Liver (tissue), 9 donors: ENCODE measurements around the gene PABPN1L. TPM values are rescaled to one million over a fixed set of nuclear protein-coding genes. Genes with fewer than 3 reads are reported as not detected.

Source experiments
- DNase-seq: peaks from one replicate; pipeline ENCODE4 v3.0.0-alpha.2; 2017; ENCODE audit warnings: low spot score
- H3K27ac ChIP-seq, 2 donors: one replicate each; pipeline ENCODE4 v1.7.0; 2013; ENCODE audit warnings: inconsistent platforms in 2 of 2, low read length in 2 of 2, control low read depth in 1 of 2, low read depth in 1 of 2, mild to moderate bottlenecking in 1 of 2
- H3K27me3 ChIP-seq, 4 donors: one replicate each; pipeline versions ENCODE4 v1.6.1 to v1.7.0; 2013; ENCODE audit warnings: low read length in 3 of 4, inconsistent platforms in 1 of 4, mild to moderate bottlenecking in 1 of 4, moderate library complexity in 1 of 4; ENCODE audit not compliant: control insufficient read depth in 4 of 4, insufficient read depth in 4 of 4
- H3K36me3 ChIP-seq, 4 donors: one replicate each; pipeline versions ENCODE4 v1.6.1 to v1.7.0; 2013; ENCODE audit warnings: low read length in 3 of 4, mild to moderate bottlenecking in 3 of 4, low read depth in 1 of 4, moderate library complexity in 1 of 4; ENCODE audit not compliant: control insufficient read depth in 4 of 4, insufficient read depth in 3 of 4
- H3K4me1 ChIP-seq, 4 donors: one replicate each; pipeline versions ENCODE4 v1.6.1 to v1.7.0; 2013; ENCODE audit warnings: low read length in 3 of 4, mild to moderate bottlenecking in 3 of 4, moderate library complexity in 1 of 4; ENCODE audit not compliant: control insufficient read depth in 4 of 4, insufficient read depth in 4 of 4
- H3K4me3 ChIP-seq, 3 donors: one replicate each; pipeline versions ENCODE4 v1.6.1 to v1.7.0; 2013; ENCODE audit warnings: low read length in 3 of 3, control low read depth in 1 of 3, low read depth in 1 of 3, mild to moderate bottlenecking in 1 of 3
- H3K9ac ChIP-seq, 2 donors: one replicate each; pipeline ENCODE4 v1.7.0; 2013; ENCODE audit warnings: low read length in 2 of 2, mild to moderate bottlenecking in 2 of 2, moderate library complexity in 2 of 2, control low read depth in 1 of 2, low read depth in 1 of 2
- H3K9me3 ChIP-seq, 4 donors: one replicate each; pipeline versions ENCODE4 v1.6.1 to v1.7.0; 2013; ENCODE audit warnings: low read length in 3 of 4; ENCODE audit not compliant: control insufficient read depth in 4 of 4
- EGR1 ChIP-seq, 2 donors: IDR thresholded peaks; 2 replicates each; pipeline ENCODE4 v1.6.1; 2016 to 2018; ENCODE audit warnings: antibody characterized with exemption in 2 of 2, low read depth in 2 of 2
- FOXA1 ChIP-seq: IDR thresholded peaks from 2 replicates; pipeline ENCODE4 v1.6.1; 2016; ENCODE audit warnings: antibody characterized with exemption
- FOXA2 ChIP-seq: IDR thresholded peaks from 2 replicates; pipeline ENCODE4 v1.6.1; 2016; ENCODE audit warnings: antibody characterized with exemption
- GABPA ChIP-seq, 2 donors: IDR thresholded peaks in 1 of 2; conservative IDR thresholded peaks in 1 of 2; 2 replicates each; pipeline ENCODE4 v1.6.1; 2016; ENCODE audit warnings: antibody characterized with exemption in 2 of 2, mild to moderate bottlenecking in 1 of 2, moderate library complexity in 1 of 2
- HNF4A ChIP-seq, 2 donors: conservative IDR thresholded peaks; 2 replicates each; pipeline ENCODE4 v1.6.1; 2016; ENCODE audit warnings: antibody characterized with exemption in 2 of 2, mild to moderate bottlenecking in 2 of 2
- HNF4G ChIP-seq: IDR thresholded peaks from 2 replicates; pipeline ENCODE4 v1.6.1; 2016; ENCODE audit warnings: antibody characterized with exemption
- JUND ChIP-seq, 2 donors: IDR thresholded peaks; 2 replicates each; pipeline ENCODE4 v1.6.1; 2016; ENCODE audit warnings: antibody characterized with exemption in 2 of 2
- NR2F2 ChIP-seq: IDR thresholded peaks from 2 replicates; pipeline ENCODE4 v1.6.1; 2016; ENCODE audit warnings: antibody characterized with exemption
- RAD21 ChIP-seq, 2 donors: IDR thresholded peaks; 2 replicates each; pipeline ENCODE4 v1.6.1; 2016; ENCODE audit warnings: antibody characterized with exemption in 2 of 2, mild to moderate bottlenecking in 2 of 2
- RXRA ChIP-seq, 2 donors: IDR thresholded peaks; 2 replicates each; pipeline ENCODE4 v1.6.1; 2017 to 2018; ENCODE audit warnings: antibody characterized with exemption in 2 of 2, mild to moderate bottlenecking in 1 of 2
- SP1 ChIP-seq: IDR thresholded peaks from 2 replicates; pipeline ENCODE4 v1.6.1; 2018; ENCODE audit warnings: antibody characterized with exemption, mild to moderate bottlenecking
- TAF1 ChIP-seq: conservative IDR thresholded peaks from 2 replicates; pipeline ENCODE4 v1.6.1; 2016; ENCODE audit warnings: antibody characterized with exemption, mild to moderate bottlenecking
- YY1 ChIP-seq: IDR thresholded peaks from 2 replicates; pipeline ENCODE4 v1.6.1; 2016; ENCODE audit warnings: antibody characterized with exemption, mild to moderate bottlenecking
- WGBS: extraction: QIAGEN DNeasy Blood & Tissue Kit; methylation state at CpG from one replicate; pipeline ENCODE4 v1.1.7; 2013; 5-methylcytosine and 5-hydroxymethylcytosine counted together
- polyA plus RNA-seq, 2 donors: library from polyadenylated mRNA; stranded (reverse) in 1 of 2; unstranded in 1 of 2; fragments of 200-250 nt in 1 of 2; fragments of >200 nt in 1 of 2; fragmentation: Nextera tagmentation in 1 of 2; extraction: Ambion mirVana in 1 of 2; gene quantifications; one replicate each; pipeline versions ENCODE4 v1.2.1 to v1.2.3, GENCODE V29; 2013 to 2015
- total RNA-seq, 2 donors: library from RNA; depleted of rRNA; stranded (reverse); fragments of >200 nt; gene quantifications; one replicate each; pipeline ENCODE4 v1.2.3, GENCODE V29; 2014
- TF ChIP-seq, protein P1 (sequence below): IDR thresholded peaks from 2 replicates; pipeline ENCODE4 v1.6.1; 2016; ENCODE audit warnings: antibody characterized with exemption
- TF ChIP-seq, protein P2 (sequence below): IDR thresholded peaks from 2 replicates; pipeline ENCODE4 v1.6.1; 2016; ENCODE audit warnings: antibody characterized with exemption
- TF ChIP-seq, protein P3 (sequence below): IDR thresholded peaks from 2 replicates; pipeline ENCODE4 v1.6.1; 2016; ENCODE audit warnings: antibody characterized with exemption, mild to moderate bottlenecking
- TF ChIP-seq, protein P4 (sequence below): fragments of 150-350 bp; IDR thresholded peaks from 2 replicates; pipeline ENCODE4 v1.5.1; 2017; ENCODE audit warnings: improper control_type of control experiment, low read depth, low read length; ENCODE audit not compliant: missing input control
- donor health status: healthy.
- donor health status: healthy.
- donor health status: healthy.
- donor health status: healthy.
- donor health status: healthy.

The PABPN1L gene
- total and polyA plus RNA-seq, 4 donors = 0.09 TPM; not detected in 3

DNA sequence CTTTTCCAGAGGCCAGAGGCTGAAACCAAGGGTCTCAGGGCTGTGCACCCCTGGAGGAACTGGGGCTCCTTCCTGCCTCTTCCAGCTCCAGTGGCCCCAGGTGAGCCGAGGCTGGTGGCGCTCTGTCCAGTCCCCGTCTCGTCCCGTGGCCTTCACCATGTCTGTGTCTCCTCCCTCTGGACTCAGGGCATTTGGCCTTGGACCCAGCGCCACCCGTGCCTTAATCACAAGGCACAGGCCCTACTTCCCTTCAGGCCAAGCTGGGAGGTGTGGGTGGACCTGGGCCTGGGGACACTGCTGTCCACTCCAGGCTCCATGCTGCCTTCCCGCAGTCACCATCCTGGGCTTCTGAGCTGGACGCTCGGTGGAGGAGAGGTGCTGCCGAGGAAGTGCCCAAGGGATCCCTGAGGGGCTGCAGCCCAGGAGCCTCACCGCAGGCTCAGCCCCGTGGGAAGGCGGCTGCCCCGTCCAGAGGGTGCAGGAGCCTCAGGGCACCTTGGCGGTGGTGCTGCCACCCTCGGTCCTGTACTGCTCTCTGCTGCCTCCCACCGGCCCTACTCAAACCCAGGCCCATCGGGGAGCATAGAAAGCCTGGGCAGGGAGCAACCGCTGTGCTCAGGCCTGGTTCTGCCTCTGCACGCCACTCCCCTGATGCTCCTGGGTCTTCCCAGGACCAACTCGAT lies 45.2 kb downstream of the PABPN1L start:
- H3K9ac ChIP-seq = no peak overlapping the region
- no peak for DNase-seq
- H3K4me3 ChIP-seq = no peak overlapping the region
- WGBS = 90% methylated on average over 22 of the region's 22 CpGs
- H3K27me3 ChIP-seq = no peaks in the 10 kb centered on the region
- no peaks in the 10 kb centered on the region for H3K4me1 ChIP-seq
- H3K36me3 ChIP-seq = peaks cover 0 to 19% (median 4%) of the 10 kb centered on the region in 4 donors
- TF ChIP-seq JUND (IDR thresholded peaks at IDR 0.05) = no peak
- no peak for TF ChIP-seq SP1
- no peak for TF ChIP-seq RXRA (IDR thresholded peaks at IDR 0.05)
- TF ChIP-seq, protein P1, sequence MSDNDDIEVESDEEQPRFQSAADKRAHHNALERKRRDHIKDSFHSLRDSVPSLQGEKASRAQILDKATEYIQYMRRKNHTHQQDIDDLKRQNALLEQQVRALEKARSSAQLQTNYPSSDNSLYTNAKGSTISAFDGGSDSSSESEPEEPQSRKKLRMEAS = no peak
- no peak for TF ChIP-seq RAD21 (IDR thresholded peaks at IDR 0.05)
- TF ChIP-seq HNF4A (conservative IDR thresholded peaks at IDR 0.05) = no peak
- TF ChIP-seq, protein P2, sequence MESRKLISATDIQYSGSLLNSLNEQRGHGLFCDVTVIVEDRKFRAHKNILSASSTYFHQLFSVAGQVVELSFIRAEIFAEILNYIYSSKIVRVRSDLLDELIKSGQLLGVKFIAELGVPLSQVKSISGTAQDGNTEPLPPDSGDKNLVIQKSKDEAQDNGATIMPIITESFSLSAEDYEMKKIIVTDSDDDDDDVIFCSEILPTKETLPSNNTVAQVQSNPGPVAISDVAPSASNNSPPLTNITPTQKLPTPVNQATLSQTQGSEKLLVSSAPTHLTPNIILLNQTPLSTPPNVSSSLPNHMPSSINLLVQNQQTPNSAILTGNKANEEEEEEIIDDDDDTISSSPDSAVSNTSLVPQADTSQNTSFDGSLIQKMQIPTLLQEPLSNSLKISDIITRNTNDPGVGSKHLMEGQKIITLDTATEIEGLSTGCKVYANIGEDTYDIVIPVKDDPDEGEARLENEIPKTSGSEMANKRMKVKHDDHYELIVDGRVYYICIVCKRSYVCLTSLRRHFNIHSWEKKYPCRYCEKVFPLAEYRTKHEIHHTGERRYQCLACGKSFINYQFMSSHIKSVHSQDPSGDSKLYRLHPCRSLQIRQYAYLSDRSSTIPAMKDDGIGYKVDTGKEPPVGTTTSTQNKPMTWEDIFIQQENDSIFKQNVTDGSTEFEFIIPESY = no peak
- no peak for TF ChIP-seq FOXA1
- TF ChIP-seq HNF4G = no peak
- no peak overlapping the region for H3K27ac ChIP-seq
- no peaks in the 10 kb centered on the region for H3K9me3 ChIP-seq

DNA sequence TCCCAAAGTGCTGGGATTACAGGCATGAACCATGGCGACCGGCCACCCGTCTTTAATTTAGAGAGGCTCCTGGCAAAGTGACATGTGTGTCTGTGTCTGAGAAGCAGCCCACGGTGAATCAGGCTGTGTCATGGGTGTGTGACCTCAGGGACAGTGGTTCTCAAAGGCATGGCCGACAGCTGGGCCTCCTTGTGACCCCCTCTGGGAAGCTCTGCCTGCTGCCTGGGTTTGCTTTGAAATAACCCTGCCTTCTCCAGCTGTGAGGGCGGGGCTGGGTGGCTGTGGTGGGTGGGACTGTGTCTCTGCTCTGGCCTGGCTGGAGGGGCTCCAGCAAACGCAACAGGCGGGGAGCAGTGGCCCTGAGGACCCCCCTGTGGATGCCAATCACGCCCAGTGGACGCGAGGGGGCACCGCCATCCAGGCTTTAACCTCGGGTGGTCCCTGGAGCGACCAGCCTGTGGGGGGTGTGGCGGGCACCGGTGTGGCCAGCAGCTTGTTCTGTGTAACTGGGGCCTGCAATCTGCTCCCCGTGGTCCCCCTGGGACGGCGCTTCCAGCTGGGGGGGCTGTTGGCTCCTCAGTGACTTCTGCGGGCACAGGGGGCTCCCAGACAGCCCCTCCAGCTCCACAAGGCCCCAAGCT lies 46.0 kb downstream of the PABPN1L start:
- Histone ChIP-seq H3K9me3 (no peaks in the 10 kb centered on the region), H3K9ac (no peak overlapping the region), H3K4me3 (no peak overlapping the region), H3K27me3 (no peaks in the 10 kb centered on the region), H3K4me1 (no peaks in the 10 kb centered on the region), H3K27ac (no peak overlapping the region), H3K36me3 (peaks cover 0 to 19% (median 3%) of the 10 kb centered on the region in 4 donors)
- no peak for DNase-seq
- 93% methylated on average over 20 of the region's 20 CpGs for WGBS
- TF ChIP-seq GABPA (IDR thresholded peaks at IDR 0.05 in 1 of 2, conservative IDR thresholded peaks at IDR 0.05 in 1 of 2) = no peak
- TF ChIP-seq, protein P3, sequence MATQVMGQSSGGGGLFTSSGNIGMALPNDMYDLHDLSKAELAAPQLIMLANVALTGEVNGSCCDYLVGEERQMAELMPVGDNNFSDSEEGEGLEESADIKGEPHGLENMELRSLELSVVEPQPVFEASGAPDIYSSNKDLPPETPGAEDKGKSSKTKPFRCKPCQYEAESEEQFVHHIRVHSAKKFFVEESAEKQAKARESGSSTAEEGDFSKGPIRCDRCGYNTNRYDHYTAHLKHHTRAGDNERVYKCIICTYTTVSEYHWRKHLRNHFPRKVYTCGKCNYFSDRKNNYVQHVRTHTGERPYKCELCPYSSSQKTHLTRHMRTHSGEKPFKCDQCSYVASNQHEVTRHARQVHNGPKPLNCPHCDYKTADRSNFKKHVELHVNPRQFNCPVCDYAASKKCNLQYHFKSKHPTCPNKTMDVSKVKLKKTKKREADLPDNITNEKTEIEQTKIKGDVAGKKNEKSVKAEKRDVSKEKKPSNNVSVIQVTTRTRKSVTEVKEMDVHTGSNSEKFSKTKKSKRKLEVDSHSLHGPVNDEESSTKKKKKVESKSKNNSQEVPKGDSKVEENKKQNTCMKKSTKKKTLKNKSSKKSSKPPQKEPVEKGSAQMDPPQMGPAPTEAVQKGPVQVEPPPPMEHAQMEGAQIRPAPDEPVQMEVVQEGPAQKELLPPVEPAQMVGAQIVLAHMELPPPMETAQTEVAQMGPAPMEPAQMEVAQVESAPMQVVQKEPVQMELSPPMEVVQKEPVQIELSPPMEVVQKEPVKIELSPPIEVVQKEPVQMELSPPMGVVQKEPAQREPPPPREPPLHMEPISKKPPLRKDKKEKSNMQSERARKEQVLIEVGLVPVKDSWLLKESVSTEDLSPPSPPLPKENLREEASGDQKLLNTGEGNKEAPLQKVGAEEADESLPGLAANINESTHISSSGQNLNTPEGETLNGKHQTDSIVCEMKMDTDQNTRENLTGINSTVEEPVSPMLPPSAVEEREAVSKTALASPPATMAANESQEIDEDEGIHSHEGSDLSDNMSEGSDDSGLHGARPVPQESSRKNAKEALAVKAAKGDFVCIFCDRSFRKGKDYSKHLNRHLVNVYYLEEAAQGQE = no peak
- no peak for TF ChIP-seq YY1
- TF ChIP-seq SP1 = no peak
- TF ChIP-seq FOXA2 = no peak
- no peak for TF ChIP-seq RXRA (IDR thresholded peaks at IDR 0.05)
- no peak for TF ChIP-seq NR2F2
- TF ChIP-seq, protein P4, sequence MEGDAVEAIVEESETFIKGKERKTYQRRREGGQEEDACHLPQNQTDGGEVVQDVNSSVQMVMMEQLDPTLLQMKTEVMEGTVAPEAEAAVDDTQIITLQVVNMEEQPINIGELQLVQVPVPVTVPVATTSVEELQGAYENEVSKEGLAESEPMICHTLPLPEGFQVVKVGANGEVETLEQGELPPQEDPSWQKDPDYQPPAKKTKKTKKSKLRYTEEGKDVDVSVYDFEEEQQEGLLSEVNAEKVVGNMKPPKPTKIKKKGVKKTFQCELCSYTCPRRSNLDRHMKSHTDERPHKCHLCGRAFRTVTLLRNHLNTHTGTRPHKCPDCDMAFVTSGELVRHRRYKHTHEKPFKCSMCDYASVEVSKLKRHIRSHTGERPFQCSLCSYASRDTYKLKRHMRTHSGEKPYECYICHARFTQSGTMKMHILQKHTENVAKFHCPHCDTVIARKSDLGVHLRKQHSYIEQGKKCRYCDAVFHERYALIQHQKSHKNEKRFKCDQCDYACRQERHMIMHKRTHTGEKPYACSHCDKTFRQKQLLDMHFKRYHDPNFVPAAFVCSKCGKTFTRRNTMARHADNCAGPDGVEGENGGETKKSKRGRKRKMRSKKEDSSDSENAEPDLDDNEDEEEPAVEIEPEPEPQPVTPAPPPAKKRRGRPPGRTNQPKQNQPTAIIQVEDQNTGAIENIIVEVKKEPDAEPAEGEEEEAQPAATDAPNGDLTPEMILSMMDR = no peak
- TF ChIP-seq RAD21 (IDR thresholded peaks at IDR 0.05) = no peak
- TF ChIP-seq TAF1 = no peak
- TF ChIP-seq HNF4A (conservative IDR thresholded peaks at IDR 0.05) = no peak
- no peak for TF ChIP-seq EGR1 (IDR thresholded peaks at IDR 0.05; ENCODE audit: low read depth in 2 of 2)
- TF ChIP-seq, protein P1 = no peak
- TF ChIP-seq FOXA1 = no peak
- TF ChIP-seq, protein P2 = no peak
